IMR-90 (cell line): ENCODE results near the gene CHP1. TPM values are rescaled to one million over a fixed set of nuclear protein-coding genes. Genes with fewer than 3 reads are reported as not detected.
A peak's percentile ranks its signal among the peaks of the same experiment; 100 is the strongest.

Experiments
- ATAC-seq: fragments of 200-7000 bp; cut with Tn5 transposase; 2 replicates; pipeline ENCODE4 v1.9.1; 2020; ENCODE audit warnings: low read depth, mild to moderate bottlenecking, moderate library complexity
- BruUV-seq: library from RNA; stranded (reverse); fragments of 400-500 nt; replicated peaks from 2 replicates; lab custom pipeline; 2021; lab: Mats Ljungman, UMichigan
- CTCF ChIA-PET: fragments of 300-600 bp; formaldehyde crosslinking; extraction: SDS; loops from one replicate; lab custom pipeline; 2021; ENCODE audit warnings: antibody characterized with exemption; lab: Yijun Ruan, JAX
- POLR2A ChIA-PET: fragments of 300-600 bp; sonication (Branson Sonifier 250); formaldehyde crosslinking; loops from one replicate; lab custom pipeline; 2022; ENCODE audit warnings: antibody characterized with exemption; ENCODE audit not compliant: unreplicated experiment; lab: Charles Lee
- DNase-seq: peaks from one replicate; pipeline ENCODE4 v3.0.0; 2013
- H2AFZ ChIP-seq: replicated peaks from 2 replicates; pipeline ENCODE3; 2013; ENCODE audit warnings: low read length, mild to moderate bottlenecking; ENCODE audit not compliant: poor library complexity
- H2AK5ac ChIP-seq: 2 replicates; pipeline ENCODE4 v1.6.1; 2013; ENCODE audit warnings: low read depth, low read length, inconsistent platforms
- H2AK9ac ChIP-seq: replicated peaks from 2 replicates; pipeline ENCODE3; 2013; ENCODE audit warnings: mild to moderate bottlenecking, low read depth, low read length, moderate library complexity; ENCODE audit not compliant: poor library complexity
- H2BK120ac ChIP-seq: 2 replicates; pipeline ENCODE4 v1.6.1; 2013; ENCODE audit warnings: low read depth, low read length, inconsistent platforms
- H2BK15ac ChIP-seq: 3 replicates; pipeline ENCODE4 v1.6.1; 2013; ENCODE audit warnings: low read depth, low read length, inconsistent platforms
- H2BK20ac ChIP-seq: 2 replicates; pipeline ENCODE4 v1.6.1; 2013; ENCODE audit warnings: low read depth, mild to moderate bottlenecking, inconsistent platforms, low read length, moderate library complexity
- H2BK5ac ChIP-seq: 2 replicates; pipeline ENCODE4 v1.6.1; 2013; ENCODE audit warnings: mild to moderate bottlenecking, low read depth, low read length, inconsistent platforms; ENCODE audit not compliant: poor library complexity, severe bottlenecking
- H3K14ac ChIP-seq: replicated peaks from 2 replicates; pipeline ENCODE4 v1.6.1; 2013; ENCODE audit warnings: low read depth, low read length, inconsistent platforms
- H3K18ac ChIP-seq: 2 replicates; pipeline ENCODE4 v1.6.1; 2013; ENCODE audit warnings: low read depth, low read length, control low read depth
- H3K23ac ChIP-seq: 2 replicates; pipeline ENCODE4 v1.6.1; 2013; ENCODE audit warnings: low read depth, low read length, inconsistent platforms
- H3K27ac ChIP-seq: 2 replicates; pipeline ENCODE4 v1.5.1; 2013; ENCODE audit warnings: mild to moderate bottlenecking, control low read depth, low read length; ENCODE audit not compliant: insufficient read depth
- H3K27me3 ChIP-seq: 2 replicates; pipeline ENCODE4 v1.6.1; 2013; ENCODE audit warnings: low read length; ENCODE audit not compliant: control insufficient read depth, insufficient read depth
- H3K36me3 ChIP-seq: 2 replicates; pipeline ENCODE4 v1.6.1; 2013; ENCODE audit warnings: low read length, mixed read lengths; ENCODE audit not compliant: control insufficient read depth, insufficient read depth
- H3K4ac ChIP-seq: 2 replicates; pipeline ENCODE4 v1.6.1; 2013; ENCODE audit warnings: low read depth, low read length, inconsistent platforms
- H3K4me1 ChIP-seq: 2 replicates; pipeline ENCODE4 v1.6.1; 2013; ENCODE audit warnings: low read length, mixed read lengths; ENCODE audit not compliant: control insufficient read depth, insufficient read depth
- H3K4me2 ChIP-seq: 2 replicates; pipeline ENCODE4 v1.6.1; 2013; ENCODE audit warnings: low read depth, mild to moderate bottlenecking, control low read depth, low read length, moderate library complexity
- H3K4me3 ChIP-seq: 2 replicates; pipeline ENCODE4 v1.5.1; 2013; ENCODE audit warnings: low read depth, mild to moderate bottlenecking, control low read depth, low read length, moderate library complexity; ENCODE audit not compliant: insufficient read depth
- H3K56ac ChIP-seq: 2 replicates; pipeline ENCODE4 v1.6.1; 2013; ENCODE audit warnings: low read length, inconsistent platforms; ENCODE audit not compliant: insufficient read depth; ENCODE audit errors: extremely low read depth
- H3K79me1 ChIP-seq, 2 experiments: 2 replicates each; pipeline ENCODE4 v1.6.1; 2013; ENCODE audit warnings: low read length in 2 of 2, inconsistent platforms in 1 of 2, low read depth in 1 of 2
- H3K9ac ChIP-seq: 2 replicates; pipeline ENCODE4 v1.6.1; 2013; ENCODE audit warnings: low read depth, low read length, control low read depth
- H3K9me1 ChIP-seq: 2 replicates; pipeline ENCODE4 v1.6.1; 2013; ENCODE audit warnings: low read length, inconsistent platforms; ENCODE audit not compliant: insufficient read depth
- H3K9me3 ChIP-seq: 2 replicates; pipeline ENCODE4 v1.6.1; 2013; ENCODE audit warnings: low read length; ENCODE audit not compliant: control insufficient read depth, insufficient read depth
- H4K20me1 ChIP-seq: 2 replicates; pipeline ENCODE4 v1.6.1; 2013; ENCODE audit warnings: low read length, inconsistent platforms; ENCODE audit not compliant: insufficient read depth
- H4K5ac ChIP-seq: 2 replicates; pipeline ENCODE4 v1.6.1; 2013; ENCODE audit warnings: mild to moderate bottlenecking, low read depth, low read length, control low read depth
- H4K8ac ChIP-seq, 2 experiments: 2 replicates each; pipeline ENCODE4 v1.6.1; 2013; ENCODE audit warnings: low read depth in 2 of 2, low read length in 2 of 2, control low read depth in 1 of 2, inconsistent platforms in 1 of 2
- H4K91ac ChIP-seq: 2 replicates; pipeline ENCODE4 v1.6.1; 2013; ENCODE audit warnings: low read depth, low read length, inconsistent platforms; ENCODE audit not compliant: insufficient read depth
- BHLHE40 ChIP-seq: fragments of 150-350 bp; IDR thresholded peaks from 2 replicates; pipeline ENCODE4 v1.6.1; 2016; ENCODE audit warnings: mild to moderate bottlenecking, low read depth, low read length
- CEBPB ChIP-seq: IDR thresholded peaks from 2 replicates; pipeline ENCODE4 v1.6.1; 2012; ENCODE audit warnings: low read depth, low read length, improper control_type of control experiment
- CHD1 ChIP-seq: IDR thresholded peaks from 2 replicates; pipeline ENCODE4 v1.6.1; 2012; ENCODE audit warnings: low read depth, low read length, improper control_type of control experiment
- CTCF ChIP-seq: conservative IDR thresholded peaks from 2 replicates; pipeline ENCODE4 v1.5.1; 2012; ENCODE audit warnings: mild to moderate bottlenecking, low read depth, low read length, improper control_type of control experiment
- FOS ChIP-seq: fragments of 150-350 bp; IDR thresholded peaks from 2 replicates; pipeline ENCODE4 v1.6.1; 2016; ENCODE audit warnings: low read depth, low read length
- MAFK ChIP-seq: IDR thresholded peaks from 2 replicates; pipeline ENCODE4 v1.6.1; 2012; ENCODE audit warnings: low read depth, low read length, improper control_type of control experiment
- MAZ ChIP-seq: IDR thresholded peaks from 2 replicates; pipeline ENCODE4 v1.6.1; 2012; ENCODE audit warnings: low read depth, mild to moderate bottlenecking, low read length, improper control_type of control experiment, moderate library complexity, borderline replicate concordance
- MXI1 ChIP-seq: IDR thresholded peaks from 2 replicates; pipeline ENCODE4 v1.6.1; 2012; ENCODE audit warnings: low read depth, mild to moderate bottlenecking, low read length, moderate library complexity, borderline replicate concordance
- NFE2L2 ChIP-seq: fragments of 150-350 bp; IDR thresholded peaks from 2 replicates; pipeline ENCODE4 v1.6.1; 2016; ENCODE audit warnings: low read depth, mild to moderate bottlenecking, low read length
- POLR2A ChIP-seq: IDR thresholded peaks from 2 replicates; pipeline ENCODE4 v1.6.1; 2012; ENCODE audit warnings: mild to moderate bottlenecking, low read depth, low read length
- RAD21 ChIP-seq: IDR thresholded peaks from 2 replicates; pipeline ENCODE4 v1.6.1; 2012; ENCODE audit warnings: low read length, improper control_type of control experiment
- RCOR1 ChIP-seq: IDR thresholded peaks from 2 replicates; pipeline ENCODE4 v1.6.1; 2012; ENCODE audit warnings: mild to moderate bottlenecking, low read length, improper control_type of control experiment; ENCODE audit not compliant: insufficient replicate concordance
- RFX5 ChIP-seq: IDR thresholded peaks from 2 replicates; pipeline ENCODE4 v1.8.0; 2012; ENCODE audit warnings: low read depth, mild to moderate bottlenecking, low read length, moderate library complexity
- SMC3 ChIP-seq: fragments of 150-350 bp; IDR thresholded peaks from 2 replicates; pipeline ENCODE4 v1.6.1; 2016; ENCODE audit warnings: low read depth, mild to moderate bottlenecking, antibody characterized with exemption, low read length, moderate library complexity
- USF2 ChIP-seq: fragments of 150-350 bp; IDR thresholded peaks from 2 replicates; pipeline ENCODE4 v1.6.1; 2017; ENCODE audit warnings: mild to moderate bottlenecking, antibody characterized with exemption, low read length, low read depth
- WGBS, 2 experiments: methylation state at CpG; one replicate each; pipeline versions ENCODE4 v1.1.5 to v1.1.7; 2013; ENCODE audit warnings: missing lambda C conversion rate in 2 of 2; ENCODE audit not compliant: insufficient read length in 1 of 2; ENCODE audit errors: extremely low coverage in 2 of 2; 5-methylcytosine and 5-hydroxymethylcytosine counted together
- dilution Hi-C: fragments of 300-500 bp; cut with HindIII; formaldehyde crosslinking; loops from one replicate; pipeline ENCODE4 v1.14.3; 2018; ENCODE audit warnings: low sequenced_read_pairs; ENCODE audit not compliant: unreplicated experiment
- in situ Hi-C: fragments of 300-500 bp; cut with MboI; formaldehyde crosslinking; loops from 3 replicates; pipeline ENCODE4 v1.14.3; 2019; ENCODE audit warnings: low sequenced_read_pairs, inconsistent platforms, mixed read lengths
- intact Hi-C: fragments of 100-400 bp; cut with micrococcal nuclease; formaldehyde crosslinking; loops from 2 replicates; pipeline ENCODE4 v1.10.0; 2022
- polyA plus RNA-seq, 3 experiments: library from polyadenylated mRNA; depleted of rRNA; stranded (reverse); fragments of >200 nt; gene quantifications; 2 replicates each; pipeline ENCODE4 v1.2.3, GENCODE V29; 2012; ENCODE audit warnings: low replicate concordance in 1 of 3
- total RNA-seq: library from RNA; depleted of rRNA; stranded (reverse); fragments of >200 nt; gene quantifications from 2 replicates; pipeline ENCODE4 v1.2.3, GENCODE V29; 2012

Gene CHP1
- total and polyA plus RNA-seq, 2 of the 4 experiments (the other 2 are of a cell fraction), result 39.2 to 96.1 TPM

GRCh38 chr15:41279535-41280283, 48.6 kb downstream of the CHP1 start:
- H3K9me1 ChIP-seq, result peaks cover 8% of the 10 kb centered on the region
- H4K20me1 ChIP-seq, result peaks cover 3% of the 10 kb centered on the region; the same call in 1 of the 2 replicates
- H3K9me3 ChIP-seq, result no peaks in the 10 kb centered on the region
- no peak overlapping the region for H3K18ac ChIP-seq
- H3K4me2 ChIP-seq, result no peak overlapping the region
- no peak overlapping the region for H4K5ac ChIP-seq
- BruUV-seq, result TSS peak; percentile 75
- no peak for ATAC-seq
- no peak overlapping the region for H2BK120ac ChIP-seq
- no peak overlapping the region for H3K4me3 ChIP-seq
- no peak overlapping the region for H3K9ac ChIP-seq
- H2BK15ac ChIP-seq, result no peak overlapping the region
- no peak overlapping the region for H4K91ac ChIP-seq
- ChIA-PET CTCF (interaction anchor here (0.6 kb wide), 1 partner anchor 44 kb away, joined by 8 read pairs; no protein-coding TSS in a partner anchor), POLR2A (no interaction called here)
- dilution Hi-C loops (no loop called here), in situ Hi-C loops (no loop called here), intact Hi-C loops (loop anchor here (5.0 kb wide), 1 partner anchor 53 kb away; the partner anchor contains the start of genes NUSAP1 and OIP5)
- H3K4ac ChIP-seq, result no peak overlapping the region
- no peak overlapping the region for H2BK20ac ChIP-seq
- H3K27ac ChIP-seq, result no peak overlapping the region
- H2BK5ac ChIP-seq, result no peak overlapping the region
- H3K79me1 ChIP-seq, result peaks cover 0 to 12% of the 10 kb centered on the region in 2 experiments; a peak in 2 of 4 replicates
- H3K56ac ChIP-seq, result no peak overlapping the region
- no peak overlapping the region for H4K8ac ChIP-seq
- no peak overlapping the region for H2AK5ac ChIP-seq
- no peak overlapping the region for H3K23ac ChIP-seq
- no peak overlapping the region for H3K14ac ChIP-seq
- no peak for DNase-seq
- H3K27me3 ChIP-seq, result no peaks in the 10 kb centered on the region
- H3K36me3 ChIP-seq, result peaks cover 11% of the 10 kb centered on the region
- H2AK9ac ChIP-seq, result no peak overlapping the region
- no CpG with 5 or more reads among the region's 1 CpG for WGBS, 2 experiments
- H3K4me1 ChIP-seq, result peaks cover 4% of the 10 kb centered on the region
- no peak overlapping the region for H2AFZ ChIP-seq
- TF ChIP-seq MAFK (no peak), NFE2L2 (no peak), USF2 (no peak), CHD1 (no peak), BHLHE40 (no peak), CTCF (no peak), MAZ (no peak), MXI1 (no peak), RCOR1 (no peak), SMC3 (no peak), FOS (no peak), RFX5 (no peak), RAD21 (no peak), POLR2A (no peak), CEBPB (no peak)
